Middle frontal gyrus (tissue), 1 donor: Measurements from ENCODE around the gene SERINC5.

Experiments used
- DNase-seq: peaks from one replicate; pipeline ENCODE4 v3.0.0-alpha.2; 2015; ENCODE audit warnings: low spot score; ENCODE audit errors: extremely low spot score

The SERINC5 gene

GRCh38 chr5:80254767-80255430 lies 949 bp downstream of the SERINC5 start:
- DNase-seq: no peak

GRCh38 chr5:80251636-80252035 lies 4.2 kb downstream of the SERINC5 start:
- no peak for DNase-seq

GRCh38 chr5:80250801-80251200 lies 5.0 kb downstream of the SERINC5 start:
- no peak for DNase-seq

GRCh38 chr5:80249901-80250300 lies 5.9 kb downstream of the SERINC5 start:
- no peak for DNase-seq

- no peak for DNase-seq
Measured at GRCh38 chr5:80248378-80248777, 7.5 kb downstream of the SERINC5 start.

- no peak for DNase-seq
Measured at GRCh38 chr5:80246995-80247729, 8.7 kb downstream of the SERINC5 start.

GRCh38 chr5:80246001-80246758 lies 9.7 kb downstream of the SERINC5 start:
- DNase-seq: no peak

- DNase-seq: no peak
Measured at GRCh38 chr5:80243567-80243966, 12.3 kb downstream of the SERINC5 start.

- no peak for DNase-seq
Measured at GRCh38 chr5:80242849-80243248, 13.0 kb downstream of the SERINC5 start.

GRCh38 chr5:80240368-80240986 lies 15.4 kb downstream of the SERINC5 start:
- no peak for DNase-seq

GRCh38 chr5:80239680-80240367 lies 16.0 kb downstream of the SERINC5 start:
- DNase-seq: no peak

- peak; percentile 74 for DNase-seq
Measured at GRCh38 chr5:80238778-80239679, 16.8 kb downstream of the SERINC5 start.

- no peak for DNase-seq
Measured at GRCh38 chr5:80238097-80238496, 17.8 kb downstream of the SERINC5 start.

- DNase-seq: no peak
Measured at GRCh38 chr5:80237243-80237642, 18.6 kb downstream of the SERINC5 start.

GRCh38 chr5:80234116-80234948 lies 21.5 kb downstream of the SERINC5 start:
- no peak for DNase-seq

- no peak for DNase-seq
Measured at GRCh38 chr5:80231693-80232092, 24.2 kb downstream of the SERINC5 start.

GRCh38 chr5:80231243-80231642 lies 24.6 kb downstream of the SERINC5 start:
- no peak for DNase-seq

- DNase-seq: no peak
Measured at GRCh38 chr5:80230269-80230992, 25.4 kb downstream of the SERINC5 start.

GRCh38 chr5:80229902-80230255 lies 26.0 kb downstream of the SERINC5 start:
- no peak for DNase-seq
